Activated CD4-positive, alpha-beta T cell treated with anti-CD3 and anti-CD28 coated beads, Interleukin-2, Interleukin-4, amounts not matched to agents 100 ng/mL and 50 ng/mL, durations not matched to agents 16 hours and 8 hours (primary cell): Measurements from ENCODE around the gene MUC13.

Source experiments
- DNase-seq: peaks from one replicate; pipeline ENCODE4 v3.0.0-alpha.2; 2020; ENCODE audit warnings: low spot score

MUC13 gene

DNA sequence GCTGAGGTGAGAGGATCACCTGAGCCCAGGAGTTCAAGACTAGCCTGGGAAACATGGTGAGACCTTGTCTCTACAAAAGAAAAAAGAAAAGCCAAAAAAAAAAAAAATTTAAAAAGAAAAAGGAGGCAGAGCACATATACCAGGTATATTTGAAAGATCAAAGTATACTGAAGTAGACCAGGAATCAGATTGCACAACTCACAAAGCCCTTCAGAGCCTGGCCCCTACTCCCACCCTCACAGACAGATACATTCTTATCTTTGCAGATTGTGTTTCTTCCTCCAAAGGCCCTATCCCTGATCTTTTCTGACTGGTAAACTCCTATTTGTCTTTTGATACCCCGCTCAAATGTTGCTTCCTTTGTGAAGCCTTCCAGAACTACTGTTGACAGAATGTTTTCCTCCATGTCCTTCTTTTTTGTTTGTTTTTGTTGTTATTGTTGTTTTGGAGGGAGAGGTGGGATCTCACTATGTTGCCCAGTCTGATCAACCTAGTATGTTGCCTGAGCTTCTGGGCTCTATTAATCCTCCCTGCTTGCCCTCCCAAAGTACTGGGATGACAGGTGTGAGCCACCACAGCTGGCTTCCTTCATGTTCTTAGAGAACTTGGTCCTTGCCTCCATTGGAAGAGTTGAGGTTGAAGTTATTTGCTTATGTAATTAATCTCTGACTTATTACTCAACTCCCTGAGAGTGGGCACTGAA is 37.6 kb downstream of the MUC13 start:
- DNase-seq, result no peak

DNA sequence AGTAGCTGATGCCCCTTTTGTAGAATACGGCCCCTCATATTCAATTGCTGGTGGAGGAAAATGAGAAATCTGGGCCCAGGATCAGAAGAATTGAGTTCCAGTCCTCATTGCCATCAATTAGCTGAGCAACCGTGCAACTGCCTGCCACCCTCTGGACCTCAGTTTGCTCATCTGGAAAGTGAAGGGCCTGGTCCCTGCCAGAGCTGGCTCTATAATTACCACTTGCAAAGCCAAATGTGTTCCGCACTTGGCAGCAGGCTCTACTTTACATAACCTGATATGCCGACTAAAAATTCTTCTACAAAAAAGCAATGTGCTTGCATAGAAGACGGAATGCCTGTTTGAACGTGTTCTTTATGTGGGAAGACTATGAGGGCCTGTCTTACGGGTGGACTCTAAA is 38.8 kb downstream of the MUC13 start:
- DNase-seq, result no peak

DNA sequence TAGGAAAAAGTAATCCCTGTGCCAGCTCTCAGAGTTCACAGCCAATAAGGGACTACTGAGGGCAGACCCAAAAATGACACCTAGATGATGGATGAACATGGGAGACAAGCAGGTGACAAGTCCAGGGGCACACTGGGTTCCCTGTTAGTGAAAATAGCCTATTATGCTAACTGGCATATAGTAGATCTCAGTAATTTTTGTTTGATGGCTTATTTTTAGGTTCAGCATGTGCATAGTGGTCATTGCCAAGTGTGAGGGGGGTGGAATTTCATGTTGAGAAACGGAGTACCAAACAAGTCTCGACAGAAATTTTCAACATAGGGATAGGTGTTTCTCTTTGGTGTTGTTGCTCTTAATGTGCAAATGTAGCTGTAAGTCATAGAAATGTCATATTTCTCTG is 41.0 kb downstream of the MUC13 start:
- no peak for DNase-seq

DNA sequence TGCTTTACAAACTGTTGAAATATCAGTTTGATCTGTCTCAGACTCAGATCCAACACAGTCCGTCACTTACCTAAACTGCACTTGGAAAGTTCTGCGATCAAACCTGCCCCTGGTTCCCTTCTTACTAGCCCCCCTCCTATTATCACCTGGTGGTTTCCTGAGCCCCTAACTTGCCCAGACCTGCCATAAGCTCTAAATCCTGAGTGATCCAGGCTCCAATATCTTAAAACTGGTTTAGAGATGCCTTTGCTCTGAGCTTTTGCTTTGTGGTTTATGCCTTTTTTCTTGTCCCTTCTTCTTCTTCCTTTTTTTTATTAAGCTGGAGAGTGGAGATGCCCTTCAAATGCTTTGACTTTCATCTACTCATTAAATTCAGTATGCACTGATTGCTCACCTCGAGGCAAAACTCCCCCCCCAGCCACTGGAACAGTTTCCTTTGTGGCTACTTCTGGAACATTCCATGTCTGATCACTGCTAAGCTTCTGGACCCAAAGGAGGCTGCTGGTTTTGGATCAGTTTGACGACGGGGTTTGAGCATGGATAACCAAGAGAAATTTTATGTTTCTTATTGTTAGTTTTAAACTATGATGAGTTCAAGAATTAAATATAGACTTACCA is 43.9 kb downstream of the MUC13 start:
- DNase-seq, result no peak

DNA sequence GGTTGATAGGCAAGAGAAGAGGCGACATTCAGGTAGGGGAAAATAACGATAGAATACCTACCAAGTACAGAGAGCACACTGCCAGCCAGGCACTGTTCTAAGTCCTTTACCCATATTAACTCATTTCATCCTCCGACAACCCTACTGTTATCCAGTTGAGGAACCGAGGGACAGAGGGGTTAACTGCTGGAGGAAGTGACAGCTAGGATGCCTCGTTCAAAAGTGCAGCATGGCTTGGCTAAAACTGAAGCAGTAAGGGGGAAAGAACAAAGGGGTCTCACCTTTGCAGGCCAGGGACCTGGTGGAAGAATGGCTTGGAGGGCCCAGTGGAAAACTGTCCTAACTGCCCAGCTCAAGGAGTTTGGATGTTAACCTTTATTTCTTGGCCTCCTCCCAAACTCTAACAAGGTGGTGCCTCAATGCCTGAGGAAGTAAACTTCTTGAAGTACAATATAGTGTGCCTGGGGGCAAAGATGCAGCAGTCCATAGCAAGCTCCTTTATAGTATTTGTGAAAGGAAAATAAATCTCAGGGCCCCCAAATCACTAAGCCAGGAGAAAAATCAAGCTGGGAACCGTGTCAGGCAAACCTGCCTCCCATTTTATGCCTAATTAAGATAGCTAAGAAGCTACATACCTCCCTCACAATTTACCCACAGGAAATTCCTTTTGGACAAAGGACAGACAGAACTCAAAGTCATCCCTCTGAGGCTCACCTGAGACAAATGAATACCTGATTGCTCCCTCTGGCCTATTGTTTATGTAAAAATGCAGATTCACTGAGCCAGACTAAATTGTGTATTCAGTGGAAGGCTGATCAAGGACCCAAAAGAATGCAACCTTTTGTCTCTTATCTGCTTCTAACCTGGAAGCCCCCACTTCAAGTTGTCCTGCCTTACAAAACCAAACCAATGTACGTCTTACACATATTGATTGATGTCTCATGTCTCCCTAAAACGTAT is 45.8 kb downstream of the MUC13 start:
- DNase-seq, result no peak

DNA sequence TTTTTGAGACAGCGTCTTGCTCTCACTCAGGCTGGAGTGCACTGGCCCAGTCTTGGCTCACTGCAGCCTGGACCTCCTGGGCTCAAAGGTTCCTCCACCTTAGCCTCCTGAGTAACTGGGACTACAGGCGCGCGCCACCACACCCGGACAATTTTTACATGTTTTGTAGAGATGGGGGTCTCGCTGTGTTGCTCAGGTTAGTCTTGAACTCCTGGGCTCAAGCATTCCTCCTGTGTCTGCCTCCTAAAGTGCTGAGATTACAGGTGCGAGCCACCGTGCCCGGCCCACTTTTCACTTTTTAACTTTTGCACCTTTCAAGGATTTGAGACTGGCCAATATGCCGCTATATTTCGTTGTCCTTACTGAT is 46.6 kb downstream of the MUC13 start:
- no peak for DNase-seq

DNA sequence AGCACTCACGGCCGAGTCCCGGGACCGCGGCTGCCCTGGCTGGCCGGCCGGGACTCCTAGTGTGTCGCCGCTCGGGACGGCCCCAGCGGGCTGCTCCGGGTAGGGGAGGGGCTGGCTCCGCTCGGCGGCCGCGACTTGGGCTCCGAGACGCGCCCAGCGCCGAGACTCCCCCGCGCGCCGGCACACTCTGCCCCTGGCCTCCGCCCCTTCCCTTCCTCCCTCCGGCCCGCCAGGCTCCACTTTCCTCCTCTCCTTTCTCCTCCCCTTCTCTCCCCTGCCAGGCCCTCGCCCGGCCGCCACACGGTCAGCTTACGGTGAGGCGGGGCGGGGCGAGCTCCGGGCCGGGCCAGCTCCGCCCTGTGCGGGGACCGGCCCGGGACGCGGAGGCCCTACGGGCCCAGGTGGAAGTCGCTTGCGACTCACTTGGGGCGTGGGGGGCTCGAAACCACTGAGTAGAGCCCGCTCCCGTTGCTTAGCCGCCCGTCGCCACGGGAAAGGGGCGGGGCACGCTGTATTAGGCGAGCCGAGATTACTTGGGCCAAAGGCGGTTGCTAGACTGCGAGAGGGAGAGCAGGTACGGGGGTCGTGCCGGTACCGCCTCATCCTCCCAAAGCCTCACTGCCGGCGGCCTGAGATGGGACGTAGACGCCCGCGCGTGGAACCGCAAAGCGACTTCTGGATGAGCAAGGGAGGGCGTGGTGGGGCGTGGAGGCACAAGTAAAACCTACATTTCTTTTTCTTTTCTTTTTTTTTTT is 47.2 kb downstream of the MUC13 start, which contains the start of gene ITGB5:
TSS of gene ITGB5 (minus strand) at position 189 of the 755 bp plus-strand sequence. CDS start 365 bp downstream, outside the sequence.
- no peak for DNase-seq

DNA sequence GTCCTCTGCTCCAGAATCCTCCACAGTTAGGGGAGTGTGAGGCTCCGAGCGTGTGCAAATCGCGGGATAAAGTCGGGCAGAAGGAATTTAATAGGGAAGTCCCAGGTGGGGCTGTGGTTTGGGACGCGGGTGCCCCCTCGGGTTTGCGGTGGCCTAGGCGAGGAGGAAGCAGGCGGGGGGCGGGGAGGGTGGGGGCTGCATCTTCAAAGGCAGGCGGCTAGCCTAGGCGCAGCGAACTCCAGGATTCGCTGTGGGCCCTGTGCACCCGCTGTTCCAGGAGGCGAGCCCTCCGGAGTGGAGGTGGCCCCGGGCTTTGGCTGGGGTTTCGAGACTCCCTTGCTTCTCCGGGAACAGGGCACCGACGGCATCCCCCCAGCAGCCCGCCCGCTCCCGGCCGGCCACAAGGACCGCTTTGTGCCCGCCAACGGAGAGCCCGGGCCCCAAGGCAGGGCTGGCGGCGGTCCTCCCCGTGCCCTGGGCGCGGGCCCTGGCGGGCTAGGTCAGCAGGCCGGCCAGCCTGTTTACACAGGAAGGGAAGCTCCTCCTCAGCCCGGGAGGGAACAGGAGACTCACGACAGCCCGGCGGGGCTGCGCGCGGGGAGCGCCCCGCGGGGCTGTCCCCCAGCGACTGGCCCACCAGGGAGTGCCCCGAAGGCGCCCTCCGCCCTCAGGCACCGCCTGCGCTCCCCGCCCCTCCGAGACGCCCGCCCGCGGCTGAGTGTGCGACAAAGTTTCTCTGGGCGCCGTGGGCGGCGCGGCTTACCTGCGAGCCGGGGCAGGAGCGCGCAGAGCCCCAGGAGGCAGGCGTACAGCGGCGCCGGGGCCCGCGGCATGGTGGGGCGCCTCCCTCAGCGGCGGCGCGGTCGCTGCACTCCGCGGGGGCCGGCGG is 48.1 kb downstream of the MUC13 start:
- DNase-seq, result no peak

DNA sequence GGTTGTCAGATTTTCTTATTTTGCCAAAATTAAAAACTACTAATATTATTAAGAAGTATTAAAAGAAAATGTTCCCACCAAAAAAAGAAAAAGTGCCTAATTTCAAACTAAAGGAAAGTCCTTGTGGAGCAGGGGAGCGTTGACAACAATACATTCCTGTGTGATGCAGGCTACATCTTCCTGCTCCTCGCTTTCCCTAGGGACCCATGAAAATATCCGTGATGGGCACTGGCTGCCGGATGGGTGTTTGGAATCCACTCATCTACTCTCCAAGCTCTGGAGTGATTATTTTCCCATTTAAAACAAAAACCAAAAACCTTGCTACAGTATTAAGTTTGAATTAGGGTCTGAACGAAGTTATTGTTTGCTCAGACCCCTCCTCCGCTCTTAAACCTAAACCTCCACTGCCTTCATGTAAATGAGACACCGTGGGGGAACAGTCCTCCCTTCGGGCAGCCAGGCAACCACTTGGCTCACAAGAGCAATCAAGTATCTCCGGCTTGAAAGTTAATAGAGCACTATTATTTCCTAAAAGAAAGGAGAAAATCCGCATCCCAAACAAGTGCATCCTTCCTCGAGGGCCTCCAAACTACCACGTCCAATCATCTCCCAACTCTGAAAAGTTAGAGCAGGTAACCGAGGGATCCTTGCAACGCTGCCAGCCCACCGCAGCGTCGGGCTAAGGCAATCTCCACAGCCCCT is 48.9 kb downstream of the MUC13 start:
- DNase-seq, result no peak

DNA sequence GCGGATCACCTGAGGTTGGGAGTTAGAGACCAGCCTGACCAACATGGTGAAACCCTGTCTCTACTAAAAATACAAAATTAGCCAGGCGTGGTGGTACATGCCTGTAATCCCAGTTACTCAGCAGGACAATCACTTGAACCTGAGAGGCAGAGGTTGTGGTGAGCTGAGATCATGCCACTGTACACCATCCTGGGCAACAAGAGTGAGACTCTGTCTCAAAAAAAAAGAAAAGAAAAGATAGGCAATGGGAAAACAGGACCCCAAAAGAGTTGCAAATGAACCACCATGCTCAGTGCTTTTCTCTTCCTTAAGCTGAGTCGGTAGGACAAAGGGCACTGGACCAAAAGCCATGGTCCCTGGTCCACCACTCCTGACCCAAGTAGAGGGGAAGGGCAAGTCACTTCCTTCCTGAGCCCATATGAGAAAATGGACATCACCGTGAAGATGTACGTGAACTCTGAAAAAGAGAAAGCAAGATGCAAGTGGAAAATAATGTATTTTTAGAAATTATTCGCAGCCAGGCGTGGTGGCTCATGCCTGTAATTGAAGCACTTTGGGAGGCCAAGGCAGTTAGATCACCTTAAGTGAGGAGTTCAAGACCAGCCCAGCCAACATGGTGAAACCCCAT is 50.0 kb downstream of the MUC13 start:
- no peak for DNase-seq

DNA sequence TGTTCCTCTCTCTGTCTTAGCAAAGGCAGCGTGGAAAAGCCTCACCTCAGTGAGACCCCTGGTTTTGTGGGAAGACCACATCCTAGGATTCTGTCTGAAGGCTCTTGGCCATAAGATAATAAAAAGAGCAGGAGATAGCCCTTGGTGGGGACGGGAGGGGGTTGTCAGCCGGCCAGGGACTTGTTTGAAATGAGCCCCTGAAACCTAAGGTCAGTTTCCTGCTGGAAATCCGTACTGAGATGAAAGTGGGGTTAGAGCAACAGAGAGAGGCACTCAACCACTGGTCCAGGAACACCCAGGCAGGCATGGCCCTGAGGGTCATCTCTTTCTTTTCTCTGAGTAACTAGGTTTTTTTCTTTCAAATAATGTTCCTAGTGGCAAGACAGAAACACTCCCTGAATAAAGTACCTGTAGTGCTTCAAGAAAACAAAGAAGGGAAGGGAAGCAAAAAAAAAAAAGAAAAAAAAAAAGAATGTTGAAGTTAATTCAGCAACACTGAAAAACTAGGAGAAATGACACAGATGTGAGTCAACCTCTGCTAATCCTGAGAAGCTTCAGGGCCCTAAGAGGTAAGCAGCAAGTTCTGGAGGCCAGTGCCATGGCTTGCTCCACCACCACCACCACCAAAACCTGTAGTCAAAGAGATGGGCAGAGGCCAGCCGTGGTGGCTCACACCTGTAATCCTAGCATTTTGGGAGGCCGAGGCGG is 50.6 kb downstream of the MUC13 start:
- no peak for DNase-seq

DNA sequence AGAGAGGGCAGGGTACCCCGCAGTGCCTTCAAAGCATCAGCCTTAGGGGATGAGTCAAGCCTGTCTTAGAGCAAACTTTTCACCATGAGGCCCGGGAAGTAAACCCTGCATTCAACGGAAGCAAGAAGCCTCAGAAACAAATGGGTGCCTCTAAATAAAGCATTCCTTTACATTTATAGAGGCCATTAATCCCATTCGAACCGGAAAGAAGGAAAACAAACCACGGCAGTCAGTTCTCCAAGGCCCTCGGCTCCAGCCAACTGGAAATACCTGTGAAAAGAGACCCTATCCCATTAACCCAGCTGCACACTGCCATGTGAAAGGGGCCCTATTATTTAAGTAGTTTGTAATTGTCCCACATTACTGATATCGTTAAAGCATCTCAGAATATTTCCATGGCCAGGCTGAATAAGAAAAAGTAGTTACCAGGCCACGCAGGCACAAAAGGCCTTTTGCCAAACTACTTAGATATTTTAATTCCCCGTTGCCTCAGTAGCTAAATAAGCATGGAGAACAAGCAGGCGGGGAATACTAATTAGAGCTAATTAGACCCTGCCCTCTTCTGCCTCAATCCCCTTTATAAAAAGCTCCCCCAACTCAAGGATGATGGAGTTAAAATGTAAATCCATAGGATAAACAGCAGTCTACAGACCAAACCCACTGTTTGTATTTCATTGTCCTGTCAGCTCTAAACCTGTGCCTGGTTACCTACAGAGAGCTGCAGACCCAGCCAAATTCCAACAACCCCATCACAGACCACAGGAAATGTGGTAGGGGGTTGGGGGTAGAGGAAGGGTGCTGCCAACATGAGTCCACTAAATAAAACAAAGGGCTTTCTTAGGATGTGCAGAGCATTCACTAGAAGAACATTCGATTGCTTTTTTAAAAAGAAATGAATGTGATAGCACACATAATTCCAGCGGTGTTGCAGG is 51.5 kb downstream of the MUC13 start:
- no peak for DNase-seq

DNA sequence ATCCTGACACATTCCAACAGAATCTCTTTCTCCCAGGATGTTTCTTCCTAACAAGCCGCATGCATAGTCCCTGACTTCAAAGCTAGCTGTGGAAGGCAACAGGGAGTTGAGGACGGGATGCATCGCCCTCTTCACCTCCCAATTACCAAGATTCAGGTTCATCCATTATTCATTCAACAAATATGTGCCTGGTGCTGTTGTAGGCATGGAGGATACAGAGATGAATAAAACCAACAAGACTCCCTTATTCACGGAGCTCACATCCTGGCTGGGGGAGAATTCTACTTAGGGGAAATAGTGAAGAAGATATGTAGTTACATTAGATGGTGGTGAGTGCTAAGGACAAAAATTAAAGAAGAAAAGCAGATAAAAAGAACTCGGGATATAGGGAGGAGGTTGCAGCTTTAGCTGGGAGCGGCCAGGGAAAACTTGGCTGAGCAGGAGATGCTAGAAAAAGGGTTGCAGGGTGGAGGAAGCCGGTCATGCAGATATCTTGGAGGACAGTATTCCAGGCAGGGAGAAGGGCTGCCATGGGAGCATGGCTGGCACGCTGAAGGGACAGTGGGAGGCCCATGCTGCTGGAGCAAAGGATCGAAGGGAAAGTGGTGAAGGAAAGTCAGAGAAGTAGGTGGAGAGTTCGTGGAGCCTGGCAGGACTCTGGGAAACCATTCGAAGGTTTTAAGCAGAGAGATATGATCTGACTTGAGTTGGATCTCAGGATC is 52.4 kb downstream of the MUC13 start:
- no peak for DNase-seq

DNA sequence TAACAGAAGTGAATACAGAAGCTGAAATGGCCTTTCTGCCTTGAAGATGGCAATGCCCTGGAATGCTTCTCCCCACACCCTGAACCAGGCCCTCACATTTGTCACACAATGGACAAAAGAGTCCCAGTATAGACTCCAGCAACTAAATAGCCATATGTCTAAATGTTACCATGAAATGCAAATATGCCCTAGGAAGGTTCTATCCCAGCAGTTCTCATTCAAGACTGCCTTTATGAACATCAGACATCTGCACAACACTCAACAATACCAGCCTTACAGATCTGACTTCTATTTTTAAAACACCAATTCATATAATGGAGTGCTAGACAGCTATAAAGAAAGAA is 55.2 kb downstream of the MUC13 start:
- no peak for DNase-seq

DNA sequence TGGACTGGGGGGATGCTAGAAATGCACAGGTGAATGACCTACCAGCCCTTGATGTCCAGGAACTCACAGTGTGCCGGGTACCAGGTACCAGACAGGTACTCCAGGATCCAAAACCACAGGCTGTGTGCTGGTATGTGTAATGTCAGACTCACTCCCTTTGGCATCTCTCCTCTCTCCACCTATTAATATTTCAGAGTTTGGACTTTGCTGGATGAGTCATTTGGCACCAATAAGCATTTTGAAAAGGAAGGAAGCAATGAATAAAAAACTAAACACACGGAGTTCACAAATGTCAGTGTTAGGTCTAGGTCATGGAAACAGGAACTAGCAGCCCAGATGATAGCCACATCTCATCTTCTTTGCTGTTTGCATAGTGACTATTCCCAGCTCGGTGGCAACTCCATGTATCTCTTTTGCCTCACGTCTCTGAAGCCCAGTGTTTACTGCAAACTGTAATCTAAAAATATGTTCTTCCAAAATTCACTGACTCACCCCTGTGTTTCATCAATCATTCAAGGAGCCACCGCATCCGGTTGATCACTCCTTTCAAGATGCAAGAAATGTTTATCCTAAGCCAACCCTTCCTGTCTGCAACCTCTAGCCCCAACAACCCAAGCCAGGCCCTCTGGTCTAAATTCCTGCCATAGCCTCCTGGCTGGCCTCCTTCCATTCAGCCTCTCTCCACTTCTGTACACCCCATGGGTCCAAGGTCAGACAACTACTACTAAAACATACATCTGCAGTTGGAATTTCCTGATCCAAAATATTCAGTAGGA is 55.8 kb downstream of the MUC13 start:
- peak; percentile 31 for DNase-seq

DNA sequence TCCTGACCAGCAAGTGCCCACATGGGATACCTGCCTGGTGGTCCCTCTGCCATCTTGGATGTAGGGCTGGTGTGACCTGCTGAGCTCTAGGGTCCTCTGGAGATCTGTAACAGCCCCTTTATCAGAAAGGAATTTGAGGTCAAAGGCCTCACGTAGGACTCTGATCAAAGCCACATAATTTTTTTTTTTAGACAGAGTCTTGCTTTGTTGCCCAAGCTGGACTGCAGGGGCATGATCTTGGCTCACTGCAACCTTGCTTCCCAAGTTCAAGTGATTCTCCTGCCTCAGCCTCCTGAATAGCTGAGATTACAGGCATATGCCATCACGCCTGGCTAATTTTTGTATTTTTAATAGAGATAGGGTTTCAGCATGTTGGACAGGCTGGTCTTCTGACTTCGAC is 56.9 kb downstream of the MUC13 start:
- no peak for DNase-seq

DNA sequence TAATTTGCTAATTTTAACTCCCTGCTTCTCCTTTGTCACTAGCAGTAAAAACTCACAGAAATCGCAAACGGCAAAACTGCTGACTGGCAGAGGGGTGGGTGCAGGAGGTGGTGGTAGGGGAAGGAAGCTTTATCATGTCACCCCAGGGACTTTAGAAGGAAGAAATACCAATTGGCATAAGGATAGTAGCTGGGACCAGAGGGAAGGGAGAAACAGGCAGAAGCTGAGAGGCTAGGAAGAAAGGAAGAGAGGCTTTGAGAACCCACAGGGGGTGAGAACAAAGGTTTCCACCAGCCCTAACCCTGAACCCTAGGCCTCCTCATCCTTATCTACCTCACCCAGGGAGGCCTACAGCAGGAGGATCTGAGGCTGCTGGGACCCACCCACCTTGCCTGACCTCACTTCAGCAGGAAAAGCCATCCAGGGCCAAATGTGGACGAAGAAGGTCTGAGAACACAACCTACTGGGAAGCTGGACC is 58.1 kb downstream of the MUC13 start:
- no peak for DNase-seq
